Effector memory CD4-positive, alpha-beta T cell (primary cell): ENCODE data around the gene PKIB.
"Not testable (repeated sequence)": the region's sequence is repeated elsewhere in the genome, so short reads cannot be mapped to it uniquely, and the experiment has no call there.

Experiments
- DNase-seq, 3 donors: peaks; one replicate each; pipeline ENCODE4 v3.0.0-alpha.2; 2020
- H3K27ac ChIP-seq: 2 replicates; pipeline ENCODE4 v1.7.0; 2013; ENCODE audit warnings: mild to moderate bottlenecking, low read length, moderate library complexity; ENCODE audit not compliant: insufficient read depth, poor library complexity, severe bottlenecking
- H3K27me3 ChIP-seq: replicated peaks from 2 replicates; pipeline ENCODE4 v1.7.0; 2013; ENCODE audit warnings: mild to moderate bottlenecking, low read length; ENCODE audit not compliant: insufficient read depth, control insufficient read depth, poor library complexity, severe bottlenecking
- H3K36me3 ChIP-seq: 2 replicates; pipeline ENCODE4 v1.7.0; 2013; ENCODE audit warnings: mild to moderate bottlenecking, low read length, moderate library complexity; ENCODE audit not compliant: control insufficient read depth, insufficient read depth
- H3K4me1 ChIP-seq: 2 replicates; pipeline ENCODE4 v1.7.0; 2013; ENCODE audit warnings: low read length, mild to moderate bottlenecking; ENCODE audit not compliant: control insufficient read depth, insufficient read depth, poor library complexity, severe bottlenecking
- H3K4me3 ChIP-seq: 2 replicates; pipeline ENCODE4 v1.7.0; 2013; ENCODE audit warnings: low read length, low read depth, mild to moderate bottlenecking; ENCODE audit not compliant: insufficient read depth, poor library complexity, severe bottlenecking
- H3K9me3 ChIP-seq: 2 replicates; pipeline ENCODE4 v1.7.0; 2013; ENCODE audit warnings: mild to moderate bottlenecking, low read length, moderate library complexity; ENCODE audit not compliant: control insufficient read depth

PKIB gene

DNA sequence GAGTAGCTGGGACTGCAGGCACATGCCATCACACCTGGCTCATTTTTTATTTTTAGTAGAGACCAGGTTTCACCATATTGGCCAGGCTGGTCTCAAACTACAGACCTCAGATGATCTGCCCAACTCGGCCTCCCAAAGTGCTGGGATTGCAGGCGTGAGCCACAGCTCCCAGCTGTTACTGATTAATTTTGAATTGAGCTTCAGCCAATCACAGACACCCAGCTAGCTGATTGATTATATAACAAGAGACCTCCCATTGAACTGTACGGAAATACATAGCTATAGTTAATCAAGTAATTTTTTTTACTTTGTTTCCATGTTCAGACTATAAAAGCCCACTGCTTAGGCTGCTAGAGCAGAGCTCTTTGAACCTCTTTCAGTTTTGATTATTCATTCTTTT, 31.6 kb downstream of the PKIB start:
- H3K4me1 ChIP-seq, result no peaks in the 10 kb centered on the region
- no peaks in the 10 kb centered on the region for H3K36me3 ChIP-seq
- H3K4me3 ChIP-seq, result no peak overlapping the region
- DNase-seq, result no peak
- H3K27me3 ChIP-seq, result no peaks in the 10 kb centered on the region
- no peak overlapping the region for H3K27ac ChIP-seq
- no peaks in the 10 kb centered on the region for H3K9me3 ChIP-seq

DNA sequence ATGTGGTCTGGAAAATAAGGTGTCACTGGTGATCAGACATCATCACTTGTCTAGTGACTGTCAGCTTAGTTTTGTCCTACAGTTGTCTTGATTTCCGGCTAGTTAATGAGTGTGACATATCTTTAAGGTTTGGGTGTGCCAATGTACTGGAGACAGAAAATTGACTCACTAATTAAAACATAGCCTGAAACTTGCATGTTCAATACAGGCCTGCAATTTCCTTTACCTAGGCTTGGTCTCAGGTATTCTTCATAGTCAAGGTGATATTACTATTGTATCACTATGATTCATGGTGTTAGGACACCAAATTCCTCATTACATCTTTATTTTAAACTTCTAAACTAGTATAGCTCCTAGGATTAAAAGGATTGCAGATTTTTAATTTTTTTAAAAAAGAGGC, 32.4 kb downstream of the PKIB start:
- not testable (repeated sequence) for DNase-seq, H3K4me3 ChIP-seq, H3K9me3 ChIP-seq, H3K27ac ChIP-seq, H3K36me3 ChIP-seq, H3K4me1 ChIP-seq, H3K27me3 ChIP-seq

DNA sequence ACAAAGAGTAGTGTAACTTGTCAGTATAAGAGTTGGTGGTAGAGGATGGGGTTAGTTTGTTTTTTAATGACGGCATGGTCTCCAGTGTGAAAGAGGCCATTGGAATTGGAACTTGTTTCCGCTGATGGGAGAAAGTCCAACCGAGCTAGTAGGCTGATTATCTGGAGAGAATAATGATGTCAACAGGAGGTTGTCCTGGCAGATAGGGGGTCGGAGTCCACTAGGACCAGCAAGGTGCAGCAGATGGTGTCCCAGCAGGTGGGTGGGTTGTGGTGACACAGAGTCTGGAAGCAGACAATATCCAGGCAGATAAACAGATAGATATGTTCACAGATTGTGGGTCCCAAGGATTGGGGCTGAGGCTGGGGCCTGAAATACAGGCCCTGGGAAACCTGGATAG, 35.1 kb downstream of the PKIB start:
- Histone ChIP-seq H3K36me3 (no peaks in the 10 kb centered on the region), H3K27ac (no peak overlapping the region), H3K9me3 (no peaks in the 10 kb centered on the region), H3K4me1 (no peaks in the 10 kb centered on the region), H3K27me3 (no peaks in the 10 kb centered on the region), H3K4me3 (no peak overlapping the region)
- DNase-seq, result no peak

DNA sequence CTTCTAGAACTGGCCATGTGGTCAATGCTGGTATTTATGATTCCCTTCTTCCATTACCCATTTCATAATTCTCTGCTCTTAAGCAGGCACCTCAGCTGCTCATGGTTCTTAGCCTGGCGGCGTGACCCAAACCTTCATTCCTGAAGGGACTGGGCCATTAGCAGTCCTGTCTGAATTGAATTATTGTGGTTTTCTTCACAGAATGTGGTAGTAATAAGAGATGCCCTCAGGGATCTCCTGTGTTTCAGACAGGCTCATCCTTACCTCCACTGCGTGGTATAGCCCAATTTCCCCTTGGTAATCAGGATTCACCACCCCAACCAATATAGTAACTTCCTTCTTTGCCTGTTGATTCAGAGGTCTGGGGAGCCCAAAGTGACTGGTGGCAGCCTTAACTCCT, 37.6 kb downstream of the PKIB start:
- no peaks in the 10 kb centered on the region for H3K4me1 ChIP-seq
- H3K4me3 ChIP-seq, result no peak overlapping the region
- no peak overlapping the region for H3K27ac ChIP-seq
- H3K9me3 ChIP-seq, result no peaks in the 10 kb centered on the region
- no peaks in the 10 kb centered on the region for H3K27me3 ChIP-seq
- no peaks in the 10 kb centered on the region for H3K36me3 ChIP-seq
- DNase-seq, result no peak

DNA sequence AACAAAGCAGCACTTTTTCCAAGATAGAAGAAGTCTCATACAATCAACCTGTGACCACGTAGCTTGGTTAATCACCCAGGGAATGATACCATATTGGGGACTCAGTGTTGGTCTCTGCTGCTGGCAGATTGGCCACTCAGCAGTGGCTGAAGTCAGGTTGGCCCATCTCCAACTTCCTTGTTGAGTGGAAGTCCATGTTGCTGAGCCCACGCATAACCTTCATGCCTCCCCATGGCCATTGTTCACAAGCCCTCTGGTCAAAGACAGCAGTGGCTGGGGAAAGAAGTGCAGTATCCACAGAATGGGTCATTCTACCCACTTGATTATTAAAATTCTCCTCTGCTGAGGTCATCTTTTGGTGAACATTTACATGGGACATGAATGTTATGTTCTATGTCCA, 38.5 kb downstream of the PKIB start:
- Histone ChIP-seq H3K9me3 (no peaks in the 10 kb centered on the region), H3K4me1 (no peaks in the 10 kb centered on the region), H3K4me3 (no peak overlapping the region), H3K27me3 (no peaks in the 10 kb centered on the region), H3K27ac (no peak overlapping the region), H3K36me3 (no peaks in the 10 kb centered on the region)
- no peak for DNase-seq

DNA sequence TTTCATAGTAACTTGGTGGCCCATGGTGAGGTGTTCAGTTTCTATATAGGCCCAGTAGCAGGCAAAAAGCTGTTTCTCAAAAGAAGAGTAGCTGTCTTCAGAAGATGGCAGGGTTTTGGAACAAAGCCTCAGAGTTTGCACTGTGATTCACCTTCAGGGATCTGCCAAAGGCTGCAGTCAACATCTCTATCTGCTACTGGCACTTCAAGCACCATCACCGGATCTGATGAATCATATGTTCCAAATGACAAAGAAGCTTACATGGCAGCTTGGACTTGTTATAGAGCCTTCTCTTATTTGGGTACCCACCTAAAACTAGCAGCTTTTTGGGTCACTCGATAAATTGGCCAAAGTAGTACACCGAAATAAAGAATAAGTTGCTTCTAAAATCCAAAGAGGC, 39.5 kb downstream of the PKIB start:
- H3K9me3 ChIP-seq, result no peaks in the 10 kb centered on the region
- no peak overlapping the region for H3K27ac ChIP-seq
- no peaks in the 10 kb centered on the region for H3K36me3 ChIP-seq
- no peak overlapping the region for H3K4me3 ChIP-seq
- H3K27me3 ChIP-seq, result no peaks in the 10 kb centered on the region
- H3K4me1 ChIP-seq, result no peaks in the 10 kb centered on the region
- DNase-seq, result no peak

DNA sequence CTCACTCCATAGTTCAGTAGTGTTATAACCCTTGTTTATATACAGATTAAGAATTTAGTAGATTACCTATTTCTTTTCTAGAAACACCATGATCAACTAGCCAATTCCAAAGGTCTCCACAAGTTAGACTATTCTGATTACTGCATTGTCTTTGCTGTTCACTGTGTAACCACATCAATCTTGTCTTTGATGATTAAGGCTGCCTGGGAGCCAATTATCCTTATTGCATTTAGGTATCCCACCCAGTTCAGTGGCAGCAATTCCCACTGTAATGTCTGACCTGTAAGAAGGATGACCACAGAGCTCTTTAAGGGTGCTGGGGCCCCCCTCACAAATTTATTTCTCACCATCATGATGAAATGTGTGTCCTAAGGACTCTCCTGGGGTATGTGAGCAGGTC, 40.2 kb downstream of the PKIB start:
- H3K9me3 ChIP-seq, result no peaks in the 10 kb centered on the region
- DNase-seq, result no peak
- H3K4me1 ChIP-seq, result no peaks in the 10 kb centered on the region
- no peaks in the 10 kb centered on the region for H3K27me3 ChIP-seq
- no peak overlapping the region for H3K27ac ChIP-seq
- H3K36me3 ChIP-seq, result no peaks in the 10 kb centered on the region
- no peak overlapping the region for H3K4me3 ChIP-seq

DNA sequence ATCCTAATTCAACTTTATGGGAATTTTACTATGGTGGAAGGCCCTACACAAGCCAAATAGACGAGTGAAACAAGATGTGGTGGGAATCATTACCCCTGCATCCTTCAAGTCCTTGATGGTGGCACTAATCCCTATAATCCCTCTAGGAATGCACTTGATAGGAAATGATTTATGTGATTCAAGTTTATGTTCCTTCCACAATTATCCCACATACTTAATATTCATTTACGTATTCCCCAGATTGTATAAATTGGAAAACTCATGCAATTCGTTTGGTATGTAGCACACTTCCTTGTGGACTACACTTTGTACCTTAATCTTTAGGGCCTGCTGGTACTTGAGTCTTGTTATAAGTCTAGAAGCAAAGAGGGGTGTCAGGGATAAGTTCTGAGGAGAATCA, 40.8 kb downstream of the PKIB start:
- no peak overlapping the region for H3K27ac ChIP-seq
- H3K27me3 ChIP-seq, result no peaks in the 10 kb centered on the region
- no peak for DNase-seq

DNA sequence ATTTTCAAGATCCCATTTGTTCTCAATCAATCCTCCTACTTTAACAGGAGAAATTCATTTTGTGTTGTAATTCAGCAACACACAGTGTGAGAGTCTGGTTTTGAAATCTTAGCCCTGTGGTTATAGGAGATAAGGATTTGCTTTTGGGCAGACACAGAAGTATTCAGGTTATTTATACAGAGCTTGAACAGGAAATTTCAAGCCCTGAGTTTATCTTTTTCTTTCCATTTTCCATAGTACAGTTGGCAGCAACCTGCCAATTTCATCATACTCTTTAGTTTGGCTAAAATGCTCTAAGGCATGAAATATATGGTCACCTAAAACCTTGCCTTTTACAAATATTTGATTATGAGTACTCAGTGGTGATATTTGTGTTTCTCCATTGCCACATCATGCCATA, 41.4 kb downstream of the PKIB start:
- DNase-seq, result no peak
- no peaks in the 10 kb centered on the region for H3K9me3 ChIP-seq
- no peaks in the 10 kb centered on the region for H3K36me3 ChIP-seq
- H3K27me3 ChIP-seq, result no peaks in the 10 kb centered on the region
- no peaks in the 10 kb centered on the region for H3K4me1 ChIP-seq
- H3K4me3 ChIP-seq, result no peak overlapping the region
- H3K27ac ChIP-seq, result no peak overlapping the region

More for the DNA sequence above, 40.8 kb downstream of the PKIB start:
- no peaks in the 10 kb centered on the region for H3K36me3 ChIP-seq
- H3K9me3 ChIP-seq, result no peaks in the 10 kb centered on the region
- H3K4me1 ChIP-seq, result no peaks in the 10 kb centered on the region
- no peak overlapping the region for H3K4me3 ChIP-seq

DNA sequence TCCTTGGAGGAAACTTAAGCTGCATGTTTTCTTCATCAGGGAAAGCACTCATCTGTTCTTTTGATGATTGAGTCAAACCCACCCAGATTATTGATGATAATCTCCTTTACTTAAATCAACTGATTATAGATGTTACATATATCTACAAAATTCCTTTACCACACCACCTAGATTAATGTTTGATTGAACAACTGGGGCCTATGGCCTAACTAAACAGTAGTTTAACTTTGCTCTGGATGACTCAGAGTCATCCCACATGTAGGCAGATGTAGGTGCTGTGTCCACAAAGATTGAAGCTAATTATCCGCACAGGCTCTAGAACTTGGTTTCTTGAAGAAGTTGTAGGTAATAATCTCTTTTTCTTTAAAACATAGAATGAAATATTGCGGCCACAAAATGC, 42.2 kb downstream of the PKIB start:
- Histone ChIP-seq H3K27ac (no peak overlapping the region), H3K4me1 (no peaks in the 10 kb centered on the region), H3K27me3 (no peaks in the 10 kb centered on the region), H3K36me3 (no peaks in the 10 kb centered on the region), H3K4me3 (no peak overlapping the region), H3K9me3 (no peaks in the 10 kb centered on the region)
- DNase-seq, result no peak

DNA sequence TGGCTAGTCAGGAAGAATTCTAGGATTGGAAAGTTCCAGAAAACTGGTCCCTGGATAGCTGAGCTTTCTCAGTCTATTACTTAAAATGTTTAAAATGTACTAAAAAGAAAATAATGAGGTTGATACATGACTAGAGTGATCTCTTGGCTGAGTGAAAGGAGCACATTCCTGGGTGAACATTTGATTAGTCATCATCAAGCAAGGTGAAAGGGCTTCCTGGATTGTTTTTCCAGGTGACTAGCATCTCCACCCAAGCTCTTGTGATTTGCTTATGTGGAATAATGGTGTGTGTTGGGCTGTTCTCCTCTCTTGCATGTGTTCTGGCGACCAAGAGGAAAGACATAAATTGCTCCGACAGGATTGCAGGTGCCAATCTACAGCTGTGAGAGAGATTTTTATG, 42.9 kb downstream of the PKIB start:
- no peak overlapping the region for H3K4me3 ChIP-seq
- no peak overlapping the region for H3K27ac ChIP-seq
- H3K27me3 ChIP-seq, result no peaks in the 10 kb centered on the region
- no peak for DNase-seq
- no peaks in the 10 kb centered on the region for H3K36me3 ChIP-seq
- H3K4me1 ChIP-seq, result no peaks in the 10 kb centered on the region
- no peaks in the 10 kb centered on the region for H3K9me3 ChIP-seq
